Upper lobe of left lung (tissue), 4 donors: ENCODE measurements around the gene CALR3.

Experiments used
- POLR2A ChIP-seq, 4 donors: fragments of 450-650 bp; IDR thresholded peaks; one replicate each; pipeline ENCODE4 v1.5.1; 2016 to 2017; ENCODE audit warnings: antibody characterized with exemption in 4 of 4, mild to moderate bottlenecking in 2 of 4
- TF ChIP-seq, protein P1 (sequence below), 6 experiments: fragments of 450-650 bp in 4 of 6; fragments of 200-600 bp in 2 of 6; sonication (generic) in 2 of 6; IDR thresholded peaks; one replicate each; pipeline ENCODE4 v1.5.1; 2016 to 2019; ENCODE audit warnings: antibody characterized with exemption in 6 of 6

DNA sequence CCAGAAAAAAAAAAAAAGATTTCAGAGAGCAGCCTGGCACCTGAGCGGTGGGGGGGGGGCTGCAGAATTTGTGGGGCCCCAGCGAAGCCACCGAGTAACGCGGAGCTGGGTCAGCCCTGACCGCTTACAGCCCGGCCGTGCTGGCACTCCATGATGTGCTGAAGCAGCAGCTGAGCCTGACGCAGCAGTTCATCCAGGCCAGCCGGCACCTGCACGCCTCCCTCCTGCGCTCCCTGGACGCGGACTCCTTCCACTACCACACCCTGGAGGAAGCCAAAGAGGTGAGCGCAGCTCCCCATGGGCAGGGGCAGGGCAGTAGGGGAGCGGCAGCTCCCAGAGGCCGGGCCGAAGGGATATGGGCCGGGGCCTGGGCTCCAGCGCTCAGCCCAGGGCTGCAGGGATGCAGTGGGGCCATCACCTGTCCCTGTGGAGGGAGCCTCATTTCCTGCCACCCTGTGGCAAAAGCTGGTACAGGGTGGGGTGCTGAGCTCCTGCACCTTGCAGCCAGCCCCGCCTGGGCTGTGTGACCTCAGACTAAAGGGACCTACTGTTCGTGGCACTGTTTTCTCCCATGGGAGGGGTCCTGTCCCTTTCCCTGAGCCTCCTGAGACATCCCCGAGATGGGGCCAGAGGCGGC is 18.5 kb upstream of the CALR3 start:
- TF ChIP-seq, protein P1, sequence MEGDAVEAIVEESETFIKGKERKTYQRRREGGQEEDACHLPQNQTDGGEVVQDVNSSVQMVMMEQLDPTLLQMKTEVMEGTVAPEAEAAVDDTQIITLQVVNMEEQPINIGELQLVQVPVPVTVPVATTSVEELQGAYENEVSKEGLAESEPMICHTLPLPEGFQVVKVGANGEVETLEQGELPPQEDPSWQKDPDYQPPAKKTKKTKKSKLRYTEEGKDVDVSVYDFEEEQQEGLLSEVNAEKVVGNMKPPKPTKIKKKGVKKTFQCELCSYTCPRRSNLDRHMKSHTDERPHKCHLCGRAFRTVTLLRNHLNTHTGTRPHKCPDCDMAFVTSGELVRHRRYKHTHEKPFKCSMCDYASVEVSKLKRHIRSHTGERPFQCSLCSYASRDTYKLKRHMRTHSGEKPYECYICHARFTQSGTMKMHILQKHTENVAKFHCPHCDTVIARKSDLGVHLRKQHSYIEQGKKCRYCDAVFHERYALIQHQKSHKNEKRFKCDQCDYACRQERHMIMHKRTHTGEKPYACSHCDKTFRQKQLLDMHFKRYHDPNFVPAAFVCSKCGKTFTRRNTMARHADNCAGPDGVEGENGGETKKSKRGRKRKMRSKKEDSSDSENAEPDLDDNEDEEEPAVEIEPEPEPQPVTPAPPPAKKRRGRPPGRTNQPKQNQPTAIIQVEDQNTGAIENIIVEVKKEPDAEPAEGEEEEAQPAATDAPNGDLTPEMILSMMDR (IDR thresholded peaks at IDR 0.05), result no peak
- TF ChIP-seq POLR2A (IDR thresholded peaks at IDR 0.05), result no peak
